RWPE2 (cell line): ENCODE data around the gene PTOV1.

Experiments used
- ATAC-seq: fragments of 200-7000 bp; cut with Tn5 transposase; 3 replicates; pipeline ENCODE4 v1.9.1; 2021; ENCODE audit warnings: low read depth
- DNase-seq: peaks from one replicate; pipeline ENCODE4 v3.0.0-alpha.2; 2020; ENCODE audit warnings: low spot score
- H3K27ac ChIP-seq: fragments of 450-650 bp; 2 replicates; pipeline ENCODE4 v1.5.1; 2017; ENCODE audit warnings: mild to moderate bottlenecking; ENCODE audit not compliant: poor library complexity, severe bottlenecking
- H3K27me3 ChIP-seq: fragments of 250-450 bp; sonication (Bioruptor Pico); 2 replicates; pipeline ENCODE4 v1.5.1; 2021; ENCODE audit warnings: mild to moderate bottlenecking, moderate library complexity; ENCODE audit not compliant: insufficient read depth, poor library complexity, severe bottlenecking
- H3K36me3 ChIP-seq: fragments of 250-450 bp; sonication (Bioruptor Pico); 2 replicates; pipeline ENCODE4 v1.5.1; 2020; ENCODE audit warnings: low read depth, mild to moderate bottlenecking, moderate library complexity
- H3K4me1 ChIP-seq: fragments of 250-450 bp; sonication (Bioruptor Pico); 2 replicates; pipeline ENCODE4 v1.5.1; 2021; ENCODE audit warnings: mild to moderate bottlenecking, moderate library complexity; ENCODE audit not compliant: insufficient read depth, poor library complexity, severe bottlenecking
- H3K4me3 ChIP-seq: fragments of 250-450 bp; sonication (Bioruptor Pico); 2 replicates; pipeline ENCODE4 v1.5.1; 2021; ENCODE audit warnings: mild to moderate bottlenecking, moderate library complexity; ENCODE audit not compliant: severe bottlenecking
- H3K9me3 ChIP-seq: fragments of 250-450 bp; sonication (Bioruptor Pico); 2 replicates; pipeline ENCODE4 v1.5.1; 2021; ENCODE audit warnings: mild to moderate bottlenecking, moderate library complexity; ENCODE audit not compliant: severe bottlenecking
- CTCF ChIP-seq: fragments of 450-650 bp; IDR thresholded peaks from one replicate; pipeline ENCODE4 v1.5.1; 2017; ENCODE audit warnings: mild to moderate bottlenecking, moderate library complexity; ENCODE audit not compliant: poor library complexity, severe bottlenecking

The PTOV1 gene

GRCh38 chr19:49840736-49841249, 10.2 kb upstream of the PTOV1 start:
- Histone ChIP-seq H3K9me3 (no peaks in the 10 kb centered on the region), H3K27me3 (no peaks in the 10 kb centered on the region), H3K4me3 (no peak overlapping the region), H3K36me3 (peaks cover 34% of the 10 kb centered on the region), H3K4me1 (no peaks in the 10 kb centered on the region), H3K27ac (no peak overlapping the region)
- DNase-seq (no peak), ATAC-seq (no peak)
- TF ChIP-seq CTCF: no peak

- TF ChIP-seq CTCF: no peak
- no peak for DNase-seq
- H3K4me1 ChIP-seq: peaks cover 5% of the 10 kb centered on the region
- H3K27me3 ChIP-seq: no peaks in the 10 kb centered on the region
- no peak overlapping the region for H3K4me3 ChIP-seq
- H3K9me3 ChIP-seq: no peaks in the 10 kb centered on the region
- no peak for ATAC-seq
- H3K36me3 ChIP-seq: peaks cover 21% of the 10 kb centered on the region; the same call in 1 of the 2 replicates
- H3K27ac ChIP-seq: no peak overlapping the region
Observed at GRCh38 chr19:49843265-49843664, 7.7 kb upstream of the PTOV1 start.

GRCh38 chr19:49844138-49845095, 6.5 kb upstream of the PTOV1 start:
- peaks cover 12% of the 10 kb centered on the region for H3K4me1 ChIP-seq
- H3K27ac ChIP-seq: no peak overlapping the region
- DNase-seq (no peak), ATAC-seq (no peak)
- no peak overlapping the region for H3K4me3 ChIP-seq
- no peaks in the 10 kb centered on the region for H3K27me3 ChIP-seq
- no peaks in the 10 kb centered on the region for H3K9me3 ChIP-seq
- no peak for TF ChIP-seq CTCF
- peaks cover 12% of the 10 kb centered on the region; the same call in 1 of the 2 replicates for H3K36me3 ChIP-seq

- Histone ChIP-seq H3K4me1 (peaks cover 12% of the 10 kb centered on the region), H3K9me3 (no peaks in the 10 kb centered on the region), H3K27me3 (no peaks in the 10 kb centered on the region), H3K27ac (no peak overlapping the region), H3K36me3 (peaks cover 3% of the 10 kb centered on the region; the same call in 1 of the 2 replicates), H3K4me3 (no peak overlapping the region)
- DNase-seq (no peak), ATAC-seq (no peak)
- TF ChIP-seq CTCF: no peak
Observed at GRCh38 chr19:49845414-49845813, 5.5 kb upstream of the PTOV1 start.
